ENCODE measurements around the gene PYY.

DNA sequence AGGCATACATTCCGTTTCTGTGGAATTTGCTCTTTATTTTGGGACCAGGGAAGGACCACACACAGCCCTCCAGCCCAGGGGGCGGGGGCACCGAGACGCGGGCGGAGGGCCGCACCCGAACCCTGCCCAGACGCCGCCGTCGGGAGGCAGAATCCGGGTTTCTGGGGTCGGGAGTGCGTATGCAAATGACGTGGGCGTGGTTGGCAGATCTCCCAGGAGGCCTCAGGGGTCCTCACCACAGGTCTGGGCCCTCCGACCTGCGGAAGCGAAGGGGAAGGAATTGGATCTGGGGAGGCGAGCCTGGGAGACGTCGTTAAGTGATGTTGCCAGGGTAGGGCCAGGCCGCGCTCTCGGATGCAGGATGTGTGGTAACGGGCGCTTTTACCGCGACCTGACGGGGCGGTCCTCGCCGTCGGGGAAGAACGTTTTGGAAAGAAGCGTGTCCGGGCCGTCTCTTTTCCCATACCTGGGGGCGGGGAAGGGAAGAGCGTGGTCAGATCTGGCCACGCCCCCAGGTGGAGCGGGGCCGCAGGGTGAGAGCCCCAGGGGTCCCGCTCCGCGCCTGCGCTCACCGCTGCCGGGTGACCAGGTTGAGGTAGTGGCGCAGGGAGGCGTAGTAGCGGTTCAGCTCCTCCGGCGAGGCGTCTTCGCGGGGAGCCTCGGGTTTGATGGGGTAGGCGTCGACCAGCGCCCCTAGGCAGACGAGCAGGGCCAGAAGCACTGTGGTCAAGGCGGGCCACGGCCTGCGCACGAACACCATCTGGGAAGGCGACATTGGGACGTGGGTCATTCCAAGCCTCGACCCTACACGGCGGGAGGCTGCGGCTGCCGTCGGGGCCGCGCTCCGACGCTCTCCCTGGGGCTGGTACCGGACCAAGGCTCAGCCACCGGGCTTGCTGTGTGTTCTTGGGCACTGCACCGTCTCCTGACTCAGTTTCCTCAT is 745 bp downstream of the PYY start:
- no peak for TF ChIP-seq POLR2A (IDR thresholded peaks at IDR 0.05)
- TF ChIP-seq, protein P1, sequence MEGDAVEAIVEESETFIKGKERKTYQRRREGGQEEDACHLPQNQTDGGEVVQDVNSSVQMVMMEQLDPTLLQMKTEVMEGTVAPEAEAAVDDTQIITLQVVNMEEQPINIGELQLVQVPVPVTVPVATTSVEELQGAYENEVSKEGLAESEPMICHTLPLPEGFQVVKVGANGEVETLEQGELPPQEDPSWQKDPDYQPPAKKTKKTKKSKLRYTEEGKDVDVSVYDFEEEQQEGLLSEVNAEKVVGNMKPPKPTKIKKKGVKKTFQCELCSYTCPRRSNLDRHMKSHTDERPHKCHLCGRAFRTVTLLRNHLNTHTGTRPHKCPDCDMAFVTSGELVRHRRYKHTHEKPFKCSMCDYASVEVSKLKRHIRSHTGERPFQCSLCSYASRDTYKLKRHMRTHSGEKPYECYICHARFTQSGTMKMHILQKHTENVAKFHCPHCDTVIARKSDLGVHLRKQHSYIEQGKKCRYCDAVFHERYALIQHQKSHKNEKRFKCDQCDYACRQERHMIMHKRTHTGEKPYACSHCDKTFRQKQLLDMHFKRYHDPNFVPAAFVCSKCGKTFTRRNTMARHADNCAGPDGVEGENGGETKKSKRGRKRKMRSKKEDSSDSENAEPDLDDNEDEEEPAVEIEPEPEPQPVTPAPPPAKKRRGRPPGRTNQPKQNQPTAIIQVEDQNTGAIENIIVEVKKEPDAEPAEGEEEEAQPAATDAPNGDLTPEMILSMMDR (IDR thresholded peaks at IDR 0.05) = no peak

All from right lobe of liver (tissue), 4 donors.